Measurements from ENCODE around the gene SEC16A. TPM values are rescaled to one million over a fixed set of nuclear protein-coding genes. Genes with fewer than 3 reads are reported as not detected.

The SEC16A gene
- total RNA-seq, 1 donor from 2014 or later, result 85.0 TPM

- peaks cover 13% of the 10 kb centered on the region for H3K36me3 Mint-ChIP-seq (ENCODE audit: unreplicated experiment)
- H3K27ac Mint-ChIP-seq (ENCODE audit: unreplicated experiment), result no peak overlapping the region
- TF ChIP-seq CTCF (IDR thresholded peaks at IDR 0.05), result no peak
- peaks cover 8% of the 10 kb centered on the region for H3K4me1 Mint-ChIP-seq (ENCODE audit: unreplicated experiment)
- H3K27me3 Mint-ChIP-seq (ENCODE audit: unreplicated experiment), result no peaks in the 10 kb centered on the region
- no peaks in the 10 kb centered on the region for H3K9me3 Mint-ChIP-seq (ENCODE audit: unreplicated experiment)
- no peak for DNase-seq (ENCODE audit: extremely low spot score, unreplicated experiment)
- no peak overlapping the region for H3K4me3 Mint-ChIP-seq (ENCODE audit: unreplicated experiment)
Measured at GRCh38 chr9:136505406-136506403, 22.9 kb upstream of the SEC16A start.

- no peaks in the 10 kb centered on the region for H3K27me3 Mint-ChIP-seq (ENCODE audit: unreplicated experiment)
- H3K4me3 Mint-ChIP-seq (ENCODE audit: unreplicated experiment), result no peak overlapping the region
- no peak overlapping the region for H3K27ac Mint-ChIP-seq (ENCODE audit: unreplicated experiment)
- no peak for DNase-seq (ENCODE audit: extremely low spot score, unreplicated experiment)
- peaks cover 8% of the 10 kb centered on the region for H3K4me1 Mint-ChIP-seq (ENCODE audit: unreplicated experiment)
- H3K9me3 Mint-ChIP-seq (ENCODE audit: unreplicated experiment), result no peaks in the 10 kb centered on the region
- TF ChIP-seq CTCF (IDR thresholded peaks at IDR 0.05), result no peak
- peaks cover 15% of the 10 kb centered on the region for H3K36me3 Mint-ChIP-seq (ENCODE audit: unreplicated experiment)
Measured at GRCh38 chr9:136504512-136505348, 21.9 kb upstream of the SEC16A start.

GRCh38 chr9:136502940-136503550 lies 20.2 kb upstream of the SEC16A start:
- Mint-ChIP-seq H3K4me1 (ENCODE audit: unreplicated experiment) (peaks cover 8% of the 10 kb centered on the region), H3K4me3 (ENCODE audit: unreplicated experiment) (no peak overlapping the region), H3K36me3 (ENCODE audit: unreplicated experiment) (peaks cover 16% of the 10 kb centered on the region), H3K27ac (ENCODE audit: unreplicated experiment) (no peak overlapping the region), H3K27me3 (ENCODE audit: unreplicated experiment) (no peaks in the 10 kb centered on the region), H3K9me3 (ENCODE audit: unreplicated experiment) (no peaks in the 10 kb centered on the region)
- no peak for TF ChIP-seq CTCF (IDR thresholded peaks at IDR 0.05)
- DNase-seq (ENCODE audit: extremely low spot score, unreplicated experiment), result no peak

GRCh38 chr9:136502196-136502595 lies 19.4 kb upstream of the SEC16A start:
- H3K27ac Mint-ChIP-seq (ENCODE audit: unreplicated experiment), result no peak overlapping the region
- no peak overlapping the region for H3K4me3 Mint-ChIP-seq (ENCODE audit: unreplicated experiment)

More at GRCh38 chr9:136502196-136502595, 19.4 kb upstream of the SEC16A start:
- H3K9me3 Mint-ChIP-seq (ENCODE audit: unreplicated experiment), result no peaks in the 10 kb centered on the region
- H3K4me1 Mint-ChIP-seq (ENCODE audit: unreplicated experiment), result peaks cover 8% of the 10 kb centered on the region
- no peak for DNase-seq (ENCODE audit: extremely low spot score, unreplicated experiment)
- no peak for TF ChIP-seq CTCF (IDR thresholded peaks at IDR 0.05)
- peaks cover 17% of the 10 kb centered on the region for H3K36me3 Mint-ChIP-seq (ENCODE audit: unreplicated experiment)
- H3K27me3 Mint-ChIP-seq (ENCODE audit: unreplicated experiment), result no peaks in the 10 kb centered on the region
